LNCAP (cell line): ENCODE results near the gene PELI2.

Experiments used
- CTCF ChIP-seq: fragments of 450-650 bp; IDR thresholded peaks from 2 replicates; pipeline ENCODE4 v1.5.1; 2017; ENCODE audit warnings: mild to moderate bottlenecking

Gene PELI2

GRCh38 chr14:56156096-56156495, 37.9 kb downstream of the PELI2 start:
- TF ChIP-seq CTCF: no peak

GRCh38 chr14:56159066-56159465, 40.9 kb downstream of the PELI2 start:
- no peak for TF ChIP-seq CTCF

GRCh38 chr14:56160088-56160487, 41.9 kb downstream of the PELI2 start:
- TF ChIP-seq CTCF: no peak

- TF ChIP-seq CTCF: no peak
Measured at GRCh38 chr14:56161658-56162057, 43.4 kb downstream of the PELI2 start.

GRCh38 chr14:56162476-56162875, 44.3 kb downstream of the PELI2 start:
- TF ChIP-seq CTCF: no peak

GRCh38 chr14:56168007-56168616, 49.9 kb downstream of the PELI2 start:
- no peak; the same call in 1 of the 2 replicates for TF ChIP-seq CTCF

GRCh38 chr14:56170028-56170427, 51.8 kb downstream of the PELI2 start:
- no peak for TF ChIP-seq CTCF

GRCh38 chr14:56170877-56171422, 52.7 kb downstream of the PELI2 start:
- no peak for TF ChIP-seq CTCF
